ENCODE results near the gene ZNF142. TPM values are rescaled to one million over a fixed set of nuclear protein-coding genes. Genes with fewer than 3 reads are reported as not detected.

Gene ZNF142
- total RNA-seq, 2 donors from 2014 or later = 24.8 to 34.6 TPM

DNA sequence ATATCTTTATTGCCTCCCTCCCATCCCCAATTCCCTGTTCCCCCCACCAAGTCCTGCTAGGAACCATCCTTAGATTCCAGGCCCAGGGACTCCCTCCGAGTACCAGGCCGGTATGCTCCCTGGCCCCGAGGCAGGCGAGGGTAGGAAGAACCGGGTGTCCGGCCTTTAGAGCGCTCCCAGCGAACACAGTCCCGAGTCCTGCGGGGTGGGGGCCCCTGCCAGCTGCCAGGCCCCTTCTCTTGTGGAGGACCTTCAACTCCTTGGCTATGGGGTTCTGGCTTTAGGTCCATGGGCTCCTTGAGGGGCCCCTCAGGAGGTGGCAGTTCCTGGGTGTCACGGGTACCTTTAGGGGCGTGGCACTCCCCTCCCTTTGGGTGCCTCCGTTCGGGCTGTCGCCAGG lies 4.5 kb upstream of the ZNF142 start:
- no peak for ATAC-seq
- Mint-ChIP-seq H3K27ac (peak overlapping the region in 1 of 2 donors; percentile 57), H3K9me3 (no peaks in the 10 kb centered on the region), H3K36me3 (peaks cover 1 to 9% of the 10 kb centered on the region in 2 donors)
- no peak for DNase-seq (ENCODE audit: low spot score in 2 of 2)

DNA sequence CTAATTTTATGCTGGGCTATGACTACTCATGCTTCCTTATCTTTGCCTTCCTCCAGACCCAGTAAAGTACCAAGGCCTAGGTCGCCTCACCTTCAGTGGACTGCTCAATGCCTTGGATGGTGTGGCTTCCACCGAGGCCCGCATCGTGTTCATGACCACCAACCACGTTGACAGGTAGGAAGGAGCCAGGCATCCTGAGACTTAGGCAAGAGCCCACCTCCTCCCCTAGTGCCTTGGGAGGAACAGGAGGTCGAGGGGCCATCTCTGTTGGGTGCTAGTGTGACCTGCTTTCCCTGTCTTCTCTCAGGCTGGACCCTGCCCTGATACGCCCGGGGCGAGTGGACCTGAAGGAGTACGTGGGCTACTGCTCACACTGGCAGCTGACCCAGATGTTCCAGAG lies 3.4 kb upstream of the ZNF142 start:
- ATAC-seq = no peak
- Mint-ChIP-seq H3K36me3 (peaks cover 6 to 9% of the 10 kb centered on the region in 2 donors), H3K9me3 (no peaks in the 10 kb centered on the region), H3K27ac (peak overlapping the region in 1 of 2 donors; percentile 23)
- peak in 1 of 2 donors; percentile 53 for DNase-seq (ENCODE audit: low spot score in 2 of 2)

DNA sequence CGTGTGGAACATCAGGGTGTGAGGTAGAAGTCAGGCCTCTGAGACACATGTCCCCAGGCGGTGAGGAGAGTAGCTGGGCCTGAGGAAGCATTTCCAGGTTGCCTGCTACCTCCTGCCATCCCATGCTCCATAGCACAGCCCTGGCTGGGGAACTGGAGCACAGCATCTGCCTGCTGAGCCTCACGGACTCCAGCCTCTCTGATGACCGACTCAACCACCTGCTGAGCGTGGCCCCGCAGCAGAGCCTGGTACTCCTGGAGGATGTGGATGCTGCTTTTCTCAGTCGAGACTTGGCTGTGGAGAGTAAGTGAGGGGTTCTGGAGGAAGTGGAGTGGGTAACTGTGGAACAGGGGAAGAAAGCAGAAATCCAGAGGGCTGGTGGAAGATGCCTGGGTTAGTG lies 3.0 kb upstream of the ZNF142 start:
- DNase-seq (ENCODE audit: low spot score in 2 of 2) (peak in 1 of 2 donors; percentile 45), ATAC-seq (no peak)
- H3K27ac Mint-ChIP-seq = peak overlapping the region in 1 of 2 donors; percentile 23
- H3K9me3 Mint-ChIP-seq = no peaks in the 10 kb centered on the region
- peaks cover 9 to 10% of the 10 kb centered on the region in 2 donors for H3K36me3 Mint-ChIP-seq

DNA sequence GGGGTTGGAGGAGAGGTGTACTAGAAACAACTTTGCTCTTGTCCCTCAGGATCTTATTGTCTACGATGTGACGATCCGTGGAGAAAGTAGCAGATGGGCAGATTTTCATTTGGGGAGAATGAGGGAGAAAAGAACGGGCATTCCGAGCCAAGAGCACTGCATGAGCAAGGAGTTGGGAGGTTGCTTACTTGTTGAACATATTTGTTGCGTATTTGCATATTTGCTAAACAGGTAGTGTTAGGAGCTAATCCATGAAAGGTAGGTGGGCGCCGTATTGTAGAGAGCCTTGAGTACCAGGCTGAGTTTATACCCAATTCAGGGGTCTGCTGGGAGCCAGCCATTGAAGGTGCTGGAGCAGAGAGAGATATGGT lies 550 bp upstream of the ZNF142 start:
- Mint-ChIP-seq H3K36me3 (peaks cover 9 to 11% of the 10 kb centered on the region in 2 donors), H3K27ac (peak overlapping the region; percentile 60 to 69), H3K9me3 (no peaks in the 10 kb centered on the region)
- ATAC-seq (no peak), DNase-seq (ENCODE audit: low spot score in 2 of 2) (no peak)

DNA sequence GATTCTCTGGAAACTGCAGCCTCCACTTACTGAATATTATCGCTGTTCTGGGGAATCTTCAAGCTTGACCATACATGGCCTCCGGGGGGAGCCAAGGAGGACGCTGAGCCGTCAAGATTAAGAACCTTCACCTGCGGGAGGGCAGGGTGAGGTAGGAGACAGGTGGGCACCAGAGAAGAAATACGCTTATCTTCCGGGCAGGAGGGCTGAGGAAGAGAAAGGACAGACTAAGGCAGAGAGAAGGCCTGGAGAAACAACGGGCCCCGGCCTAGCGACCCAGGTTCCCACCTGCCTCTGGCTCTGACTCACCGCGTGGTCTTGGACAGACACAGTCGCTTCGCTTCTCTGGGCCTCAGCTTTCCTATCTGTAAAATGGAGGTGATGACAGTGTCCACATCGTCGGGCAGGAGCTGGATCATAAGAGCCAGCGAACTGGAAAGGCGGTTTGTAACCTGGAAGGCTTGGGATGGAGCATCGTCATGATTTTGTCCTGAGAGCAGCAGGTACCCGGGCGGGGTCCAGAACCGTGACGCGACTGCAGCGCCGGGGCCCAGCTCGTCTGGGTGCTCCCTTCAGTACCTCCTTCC lies 659 bp downstream of the ZNF142 start:
- Mint-ChIP-seq H3K9me3 (no peaks in the 10 kb centered on the region), H3K36me3 (peaks cover 9 to 11% of the 10 kb centered on the region in 2 donors), H3K27ac (peak overlapping the region; percentile 60 to 69)
- ATAC-seq (peak; percentile 54 to 62), DNase-seq (ENCODE audit: low spot score in 2 of 2) (peak in 1 of 2 donors; percentile 48)

DNA sequence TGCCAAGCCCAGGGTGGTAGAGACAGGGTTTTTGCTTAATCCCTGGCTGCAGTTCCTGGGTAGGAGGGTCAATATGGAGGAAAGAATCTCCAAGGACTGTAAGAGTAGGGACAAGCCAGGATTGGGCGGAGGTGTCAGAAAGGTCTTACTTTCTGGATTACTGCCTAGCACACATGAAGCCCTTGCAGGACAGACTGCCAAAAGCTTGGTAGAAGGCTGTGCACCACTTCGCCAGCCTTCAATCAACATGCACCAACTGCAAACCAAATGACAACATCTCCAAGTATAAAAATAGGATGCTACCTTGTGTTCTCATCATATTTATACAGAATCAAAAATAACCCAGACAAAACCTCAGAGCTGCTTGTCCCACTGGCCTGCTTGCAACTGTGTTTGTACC lies 3.7 kb downstream of the ZNF142 start:
- no peak for ATAC-seq
- Mint-ChIP-seq H3K36me3 (peaks cover 11 to 17% of the 10 kb centered on the region in 2 donors), H3K9me3 (no peaks in the 10 kb centered on the region), H3K27ac (peak overlapping the region in 1 of 2 donors; percentile 72)
- no peak for DNase-seq (ENCODE audit: low spot score in 2 of 2)

DNA sequence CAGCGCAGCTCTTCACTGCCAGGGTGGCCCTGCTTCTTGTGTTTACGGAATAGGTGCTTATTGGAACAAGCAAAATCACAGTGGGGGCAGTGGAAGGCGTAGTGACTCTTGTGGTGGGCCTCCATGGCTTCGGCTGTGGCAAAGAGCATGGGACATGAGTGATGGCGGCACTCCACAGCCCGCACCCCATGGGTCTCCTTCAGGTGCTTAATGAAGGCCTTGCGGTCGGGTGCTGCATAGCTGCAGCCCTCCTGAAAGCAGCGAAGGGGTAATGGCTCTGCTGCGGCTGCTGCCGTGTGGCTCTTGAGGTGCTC lies 10.7 kb downstream of the ZNF142 start:
- ATAC-seq (peak in 1 of 2 donors; percentile 43), DNase-seq (ENCODE audit: low spot score in 2 of 2) (no peak)
- Mint-ChIP-seq H3K9me3 (no peaks in the 10 kb centered on the region), H3K36me3 (peaks cover 23 to 36% of the 10 kb centered on the region in 2 donors), H3K27ac (peak overlapping the region; percentile 33 to 38)

DNA sequence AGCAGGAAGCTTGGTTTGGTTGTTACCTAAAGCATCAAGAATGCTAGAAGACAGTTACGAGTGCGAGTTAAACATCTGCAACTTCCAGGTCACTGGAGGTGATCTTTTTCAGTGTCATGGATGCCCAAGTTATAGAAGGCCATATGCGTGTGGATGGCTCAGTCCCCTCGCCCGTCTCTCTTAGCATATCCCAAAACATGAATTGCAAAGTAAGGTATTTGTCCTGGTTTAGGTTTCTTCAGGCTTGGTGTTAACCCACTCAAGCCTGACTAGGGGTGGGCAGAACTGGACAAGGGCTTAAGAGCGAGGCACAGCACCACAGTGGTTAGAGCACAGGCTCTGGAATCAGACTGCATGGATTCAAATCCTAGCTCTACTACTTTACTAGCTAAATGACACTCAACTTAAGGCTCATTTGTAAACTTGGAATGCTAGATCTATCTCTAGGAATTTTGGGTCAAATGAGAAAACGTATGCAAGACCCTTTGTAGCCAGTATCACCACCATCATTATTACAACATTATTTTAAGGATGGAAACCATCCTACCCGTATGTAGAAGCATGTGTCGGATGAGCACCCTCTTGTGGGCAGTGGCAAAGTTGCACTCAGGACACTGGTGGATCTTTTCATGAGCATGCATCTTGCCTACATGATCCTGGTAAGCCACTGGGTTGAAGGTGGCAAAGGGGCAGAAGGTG lies 11.2 kb downstream of the ZNF142 start:
- peak overlapping the region; percentile 33 to 38 for H3K27ac Mint-ChIP-seq
- ATAC-seq (peak; percentile 67 to 80), DNase-seq (ENCODE audit: low spot score in 2 of 2) (peak in 1 of 2 donors; percentile 56)
- peaks cover 23 to 36% of the 10 kb centered on the region in 2 donors for H3K36me3 Mint-ChIP-seq
- no peaks in the 10 kb centered on the region for H3K9me3 Mint-ChIP-seq

DNA sequence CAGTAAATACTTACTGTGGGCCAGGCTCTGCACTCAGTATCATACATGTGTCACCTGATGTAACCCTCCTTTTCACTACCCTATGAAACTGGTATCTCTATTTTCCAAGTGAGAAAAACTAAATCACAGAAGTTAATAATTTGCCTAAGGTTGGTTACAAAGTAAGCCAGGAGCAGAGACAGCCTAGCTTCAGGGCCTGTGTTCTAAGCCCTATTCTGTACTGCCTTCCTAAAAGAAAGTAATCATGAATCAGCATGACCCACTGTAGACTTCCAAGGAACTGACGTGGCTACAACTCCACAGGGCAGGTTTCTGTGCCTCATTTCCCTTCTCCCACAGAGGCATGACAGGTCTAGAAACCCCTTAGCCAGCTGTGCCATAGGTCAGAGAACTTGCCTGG lies 14.3 kb downstream of the ZNF142 start:
- H3K9me3 Mint-ChIP-seq = no peaks in the 10 kb centered on the region
- H3K27ac Mint-ChIP-seq = no peak overlapping the region
- peaks cover 23% of the 10 kb centered on the region in 2 donors for H3K36me3 Mint-ChIP-seq
- ATAC-seq (no peak), DNase-seq (ENCODE audit: low spot score in 2 of 2) (no peak)

DNA sequence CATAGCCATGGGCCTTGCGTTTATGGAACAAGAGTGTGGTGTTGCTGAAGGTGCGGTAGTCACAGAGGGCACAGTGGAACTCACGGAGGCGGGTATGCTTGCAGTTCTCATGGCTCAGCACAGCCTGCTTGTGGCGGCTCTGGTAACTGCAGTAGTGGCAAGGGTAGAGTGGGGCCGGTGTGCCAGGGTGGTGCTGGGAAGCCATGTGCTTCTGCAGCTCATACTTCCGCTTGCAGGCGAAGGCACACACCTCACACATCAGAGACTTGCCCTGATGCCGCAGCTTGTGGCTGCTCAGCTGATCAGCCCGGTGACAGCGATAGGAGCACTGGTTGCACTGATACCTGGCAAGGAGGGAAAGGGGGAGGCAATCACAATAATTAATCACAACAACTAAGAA lies 14.7 kb downstream of the ZNF142 start:
- peak overlapping the region; percentile 2 to 80 for H3K27ac Mint-ChIP-seq
- ATAC-seq (no peak), DNase-seq (ENCODE audit: low spot score in 2 of 2) (no peak)
- H3K36me3 Mint-ChIP-seq = peaks cover 23% of the 10 kb centered on the region in 2 donors
- no peaks in the 10 kb centered on the region for H3K9me3 Mint-ChIP-seq

DNA sequence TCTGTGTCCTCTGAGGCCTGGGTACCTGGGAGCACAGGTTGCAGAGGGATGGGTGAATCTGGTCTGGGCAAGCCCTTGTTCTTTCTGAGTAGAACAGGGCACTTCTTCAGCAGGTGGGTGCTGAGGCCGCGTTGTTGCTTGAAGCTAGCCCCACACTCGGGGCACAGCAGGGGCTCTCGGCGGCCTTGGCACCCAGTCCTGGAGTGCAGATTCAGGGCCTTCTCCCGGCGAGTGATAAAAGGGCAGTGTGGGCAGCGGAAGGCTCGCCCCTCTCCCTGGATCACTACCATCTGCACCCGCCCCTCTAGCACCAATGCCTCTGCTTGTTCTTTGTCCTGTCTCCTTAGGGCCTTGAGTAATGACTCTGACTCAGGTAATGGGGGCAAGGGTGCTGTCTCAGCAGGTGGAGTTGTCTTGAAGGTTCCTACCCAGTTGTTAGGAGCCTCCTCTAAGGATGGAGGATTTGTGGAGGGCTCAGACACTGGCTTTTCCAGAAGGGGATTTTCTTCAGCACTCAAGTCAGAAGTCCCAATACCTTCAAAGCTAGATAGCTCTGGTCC lies 15.6 kb downstream of the ZNF142 start:
- Mint-ChIP-seq H3K27ac (peak overlapping the region in 1 of 2 donors; percentile 11), H3K9me3 (no peaks in the 10 kb centered on the region), H3K36me3 (peaks cover 21 to 22% of the 10 kb centered on the region in 2 donors)
- no peak for ATAC-seq
- DNase-seq (ENCODE audit: low spot score in 2 of 2) = no peak

DNA sequence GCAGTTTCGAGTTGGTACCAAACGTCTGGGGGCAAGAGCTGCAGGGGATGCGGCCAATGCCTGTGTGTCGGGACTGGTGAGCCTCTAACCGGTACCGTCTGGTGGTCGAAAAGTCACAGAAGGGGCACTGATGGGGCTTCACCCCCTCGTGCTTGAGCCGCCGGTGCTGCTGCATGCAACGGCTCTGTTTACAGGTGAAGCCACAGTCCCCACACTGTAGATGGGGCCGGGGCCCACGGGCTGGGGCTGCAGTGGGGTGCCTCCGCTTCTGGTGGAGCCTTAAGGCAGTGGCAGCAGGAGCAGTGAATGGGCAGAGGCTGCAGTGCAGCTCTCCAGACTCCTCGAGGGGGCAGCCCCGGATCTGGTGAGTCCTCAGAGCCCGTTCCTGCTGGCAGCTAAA lies 16.6 kb downstream of the ZNF142 start:
- Mint-ChIP-seq H3K9me3 (no peaks in the 10 kb centered on the region), H3K27ac (peak overlapping the region in 1 of 2 donors; percentile 69), H3K36me3 (peaks cover 11% of the 10 kb centered on the region in 2 donors)
- no peak for ATAC-seq
- DNase-seq (ENCODE audit: low spot score in 2 of 2) = no peak

DNA sequence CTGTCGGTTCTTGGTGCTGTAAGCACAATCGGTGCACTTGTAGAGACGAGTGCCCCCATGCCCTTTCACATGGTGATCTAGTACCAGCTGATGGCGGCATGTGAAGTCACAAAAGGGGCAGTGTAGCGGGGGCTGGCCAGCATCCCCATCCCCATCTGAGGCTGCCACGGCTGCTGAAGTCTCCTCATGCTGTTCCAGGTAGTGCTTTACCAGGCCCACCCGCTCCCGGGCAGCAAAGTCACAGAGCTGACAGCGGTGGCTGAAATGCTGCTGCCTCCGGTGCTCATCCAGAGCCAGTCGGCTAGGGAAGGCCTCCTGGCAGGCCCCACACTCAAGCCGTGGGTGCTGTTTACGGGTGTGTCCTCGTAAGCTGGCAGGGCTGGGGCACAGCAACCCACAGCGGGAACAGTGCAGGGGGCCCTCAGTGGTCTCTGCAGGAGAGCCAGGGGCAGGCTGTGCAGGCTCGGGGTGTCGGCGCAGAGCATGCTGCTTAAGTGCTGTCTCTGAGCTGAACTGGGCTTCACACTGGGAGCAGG lies 17.2 kb downstream of the ZNF142 start:
- no peak for DNase-seq (ENCODE audit: low spot score in 2 of 2)
- ATAC-seq = no peak
- H3K9me3 Mint-ChIP-seq = no peaks in the 10 kb centered on the region
- peak overlapping the region in 1 of 2 donors; percentile 69 for H3K27ac Mint-ChIP-seq
- H3K36me3 Mint-ChIP-seq = peaks cover 7 to 10% of the 10 kb centered on the region in 2 donors

DNA sequence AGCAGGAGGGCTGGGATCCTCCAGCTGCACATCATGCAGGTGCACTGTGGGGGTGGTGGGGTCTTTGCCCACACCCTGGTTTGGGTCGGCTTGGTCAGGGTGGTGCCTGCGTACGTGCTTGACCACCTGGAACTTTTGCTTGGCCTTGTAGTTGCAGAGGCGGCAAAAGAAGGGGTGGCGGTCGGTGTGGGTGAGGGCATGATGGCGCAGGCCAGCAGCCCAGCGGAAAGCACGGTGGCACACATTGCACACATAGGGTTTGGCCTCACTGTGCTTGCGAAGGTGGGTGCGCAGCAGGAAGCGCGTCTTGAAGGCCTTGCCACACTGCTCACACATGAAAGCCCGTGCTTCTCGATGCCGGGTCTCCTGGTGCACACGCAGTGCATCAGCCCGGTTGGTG lies 21.1 kb downstream of the ZNF142 start:
- Mint-ChIP-seq H3K27ac (peak overlapping the region in 1 of 2 donors; percentile 9), H3K9me3 (no peaks in the 10 kb centered on the region), H3K36me3 (no peaks in the 10 kb centered on the region)
- DNase-seq (ENCODE audit: low spot score in 2 of 2) = no peak
- no peak for ATAC-seq

DNA sequence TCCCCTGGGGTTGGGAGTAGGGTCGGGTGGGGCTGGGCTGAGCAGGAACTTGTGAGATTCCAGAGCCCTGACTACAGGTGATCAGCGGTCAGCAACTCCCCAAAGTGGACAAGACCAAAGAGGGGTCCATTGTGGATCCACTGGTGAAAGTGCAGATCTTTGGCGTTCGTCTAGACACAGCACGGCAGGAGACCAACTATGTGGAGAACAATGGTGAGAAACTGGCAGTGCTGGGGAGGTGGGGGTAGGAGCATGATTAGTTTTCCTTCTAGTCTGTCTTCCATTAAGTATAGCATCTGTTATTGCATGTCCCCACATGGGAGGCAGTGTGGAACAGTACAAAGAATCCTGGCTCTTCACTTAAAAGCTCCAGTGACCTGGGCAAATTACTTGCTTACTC lies 23.7 kb downstream of the ZNF142 start:
- no peak for ATAC-seq
- no peaks in the 10 kb centered on the region for H3K9me3 Mint-ChIP-seq

DNA sequence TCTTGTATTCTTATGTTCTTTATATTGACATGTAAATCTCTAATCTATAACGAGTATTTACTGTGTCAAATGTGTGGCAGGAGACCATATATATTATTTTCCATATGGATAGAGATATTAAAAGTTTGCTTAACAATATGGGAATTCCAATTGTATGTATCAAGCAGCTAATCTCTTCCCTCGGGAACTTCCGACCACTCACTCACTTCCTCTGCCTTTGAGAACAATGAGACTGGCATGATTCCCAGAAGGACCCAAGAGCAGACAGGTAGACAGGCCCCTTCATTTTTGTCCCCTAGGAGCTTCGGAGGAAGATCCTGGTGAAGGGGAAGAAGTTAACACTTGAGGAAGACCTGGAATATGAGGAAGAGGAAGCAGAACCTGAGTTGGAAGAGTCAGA lies 27.6 kb downstream of the ZNF142 start:
- H3K36me3 Mint-ChIP-seq = no peaks in the 10 kb centered on the region
- no peak for DNase-seq (ENCODE audit: low spot score in 2 of 2)

More for the DNA sequence above, 23.7 kb downstream of the ZNF142 start:
- Mint-ChIP-seq H3K27ac (no peak overlapping the region), H3K36me3 (no peaks in the 10 kb centered on the region)
- no peak for DNase-seq (ENCODE audit: low spot score in 2 of 2)

DNA sequence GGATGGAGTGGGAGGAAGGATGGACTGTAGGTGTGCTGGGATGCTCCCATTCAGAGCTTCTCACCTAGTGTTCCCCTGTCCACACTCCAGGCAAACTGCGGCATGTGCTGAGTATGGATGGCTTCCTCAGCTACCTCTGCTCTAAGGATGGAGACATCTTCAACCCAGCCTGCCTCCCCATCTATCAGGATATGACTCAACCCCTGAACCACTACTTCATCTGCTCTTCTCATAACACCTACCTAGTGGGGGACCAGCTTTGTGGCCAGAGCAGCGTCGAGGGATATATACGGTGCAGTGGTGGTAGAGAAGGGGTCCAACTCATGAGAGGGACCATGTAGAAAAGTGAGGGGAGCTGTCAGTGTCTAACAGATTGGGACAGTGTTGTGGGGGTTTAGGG lies 31.5 kb downstream of the ZNF142 start:
- no peaks in the 10 kb centered on the region for H3K36me3 Mint-ChIP-seq
- H3K27ac Mint-ChIP-seq = no peak overlapping the region
- no peaks in the 10 kb centered on the region for H3K9me3 Mint-ChIP-seq
- peak in 1 of 2 donors; percentile 49 for ATAC-seq
- DNase-seq (ENCODE audit: low spot score in 2 of 2) = no peak

More for the DNA sequence above, 27.6 kb downstream of the ZNF142 start:
- Mint-ChIP-seq H3K27ac (peak overlapping the region in 1 of 2 donors; percentile 13), H3K9me3 (no peaks in the 10 kb centered on the region)
- ATAC-seq = no peak

Data from activated naive CD4-positive, alpha-beta T cell treated with anti-CD3 and anti-CD28 coated beads, Interleukin-2, amount 50 U/mL, for 72 hours (primary cell).